GM12801 (cell line): ENCODE data around the gene FRMPD4.

Experiments used
- CTCF ChIP-seq: IDR thresholded peaks from one replicate; pipeline ENCODE4 v1.5.1; 2011; ENCODE audit warnings: control low read depth; ENCODE audit not compliant: insufficient read length; ENCODE audit errors: extremely low read depth

Gene FRMPD4

GRCh38 chrX:12363216-12363615 lies 224.9 kb downstream of the FRMPD4 start:
- TF ChIP-seq CTCF = no peak

GRCh38 chrX:12366440-12366839 lies 228.2 kb downstream of the FRMPD4 start:
- no peak for TF ChIP-seq CTCF

- no peak for TF ChIP-seq CTCF
These were observed 229.0 kb downstream of the FRMPD4 start for GRCh38 chrX:12367254-12367653.

- TF ChIP-seq CTCF = no peak
These were observed 232.3 kb downstream of the FRMPD4 start for GRCh38 chrX:12370497-12370986.

- TF ChIP-seq CTCF = no peak
These were observed 233.8 kb downstream of the FRMPD4 start for GRCh38 chrX:12372111-12372510.

- TF ChIP-seq CTCF = no peak
These were observed 236.0 kb downstream of the FRMPD4 start for GRCh38 chrX:12374286-12374685.

- no peak for TF ChIP-seq CTCF
These were observed 240.0 kb downstream of the FRMPD4 start for GRCh38 chrX:12378253-12378652.

GRCh38 chrX:12378706-12379105 lies 240.4 kb downstream of the FRMPD4 start:
- no peak for TF ChIP-seq CTCF
